CD1c-positive myeloid dendritic cell (primary cell): ENCODE results near the gene PRDM10.
"Not testable (repeated sequence)": the region's sequence is repeated elsewhere in the genome, so short reads cannot be mapped to it uniquely, and the experiment has no call there.

ENCODE experiments used
- DNase-seq: peaks from one replicate; pipeline ENCODE4 v3.0.0-alpha.2; 2016; ENCODE audit errors: extremely low spot score

The PRDM10 gene

GRCh38 chr11:130002352-130002845 is at the start of gene PRDM10:
Gene PRDM10, minus strand, starts transcription at chr11:130002835. Its CDS starts 41,871 bp downstream, at chr11:129960964.
- peak; percentile 91 for DNase-seq

DNA sequence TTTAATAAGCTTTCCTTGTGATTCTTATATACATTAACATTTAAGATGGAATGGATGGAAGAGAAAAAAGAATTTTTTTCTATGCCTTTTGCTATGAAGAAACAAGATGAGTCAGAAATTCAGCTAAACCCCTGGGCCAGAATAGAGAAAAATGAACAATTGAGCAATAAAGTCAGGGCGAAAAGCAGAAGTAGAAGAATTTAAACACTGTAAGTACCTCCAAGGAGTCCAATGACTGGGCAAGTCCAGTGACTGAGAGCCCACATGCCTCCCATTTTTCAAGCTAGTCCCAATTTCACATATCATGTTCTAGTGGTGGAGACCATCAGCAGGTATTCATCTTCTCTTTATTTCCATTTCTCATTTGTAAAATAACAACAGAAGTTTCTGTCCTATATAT is 48.4 kb upstream of the PRDM10 start:
- DNase-seq: peak; percentile 89

GRCh38 chr11:130050257-130050656 is 47.6 kb upstream of the PRDM10 start:
- peak; percentile 90 for DNase-seq

DNA sequence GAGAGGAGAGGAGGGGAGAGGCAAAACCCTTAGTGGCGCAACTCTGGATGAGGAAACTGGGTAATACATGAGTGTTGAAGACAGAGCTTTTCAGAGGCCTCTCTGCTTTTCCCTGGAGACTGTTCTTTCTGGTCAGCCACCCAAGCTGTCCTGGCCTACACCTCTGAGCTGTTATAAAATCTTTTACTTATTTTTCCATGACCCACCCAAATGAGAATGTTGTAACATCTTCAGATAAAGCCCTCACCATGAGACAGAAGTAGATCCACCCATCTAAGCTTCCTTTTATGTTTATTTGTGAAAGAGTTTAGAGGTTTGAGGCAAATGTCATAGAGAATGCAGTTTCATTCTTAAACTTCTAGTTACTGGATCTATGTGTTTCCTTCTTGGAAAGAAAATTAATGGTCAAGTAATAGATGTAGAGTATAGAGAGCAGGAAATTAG is 46.7 kb upstream of the PRDM10 start:
- DNase-seq: peak; percentile 60

- no peak for DNase-seq
Observed at GRCh38 chr11:130047141-130047540, 44.5 kb upstream of the PRDM10 start.

- DNase-seq: peak; percentile 68
Observed at GRCh38 chr11:130043575-130043974, 40.9 kb upstream of the PRDM10 start.

GRCh38 chr11:130042093-130042591 is 39.5 kb upstream of the PRDM10 start:
- peak; percentile 42 for DNase-seq

- no peak for DNase-seq
Observed at GRCh38 chr11:130040281-130040940, 37.8 kb upstream of the PRDM10 start.

- no peak for DNase-seq
Observed at GRCh38 chr11:130037881-130038585, 35.4 kb upstream of the PRDM10 start.

DNA sequence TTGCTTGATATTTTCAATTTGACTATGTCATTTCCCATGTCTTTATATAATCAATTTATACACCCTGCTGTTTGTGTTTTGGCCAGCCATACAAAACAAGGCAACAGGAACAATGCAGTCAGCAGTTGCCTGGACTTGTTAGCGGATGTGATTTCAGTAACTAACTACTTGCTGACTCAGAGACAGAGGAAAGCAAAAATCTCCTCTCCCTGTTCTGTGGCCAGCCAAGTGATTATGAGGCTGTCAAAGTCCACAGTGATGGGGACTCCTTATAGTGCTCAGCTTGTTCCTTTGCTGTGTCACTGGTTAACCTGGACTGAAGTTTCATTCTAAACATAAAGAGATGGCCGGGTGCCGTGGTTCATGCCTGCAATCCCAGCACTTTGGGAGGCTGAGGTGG is 34.4 kb upstream of the PRDM10 start:
- no peak for DNase-seq

DNA sequence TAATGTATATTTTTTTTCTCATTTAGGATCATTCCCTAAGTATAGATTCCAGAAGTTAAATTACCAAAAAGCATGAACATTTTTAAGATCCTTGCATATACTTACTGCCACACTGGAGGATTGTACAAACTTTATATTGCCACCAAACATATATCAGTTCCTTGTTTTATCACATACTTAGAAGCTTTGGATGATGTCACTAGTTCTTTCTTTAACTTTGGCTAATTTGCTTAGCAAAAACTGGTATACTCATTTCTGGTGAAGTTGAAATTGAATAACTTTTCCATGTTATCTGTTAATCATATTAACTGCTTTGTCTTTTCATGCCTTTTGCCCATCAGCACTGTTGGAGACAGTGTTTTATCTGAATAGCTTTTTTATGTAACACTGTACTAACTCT is 31.6 kb upstream of the PRDM10 start:
- DNase-seq: peak; percentile 19

GRCh38 chr11:130032931-130033330 is 30.3 kb upstream of the PRDM10 start:
- no peak for DNase-seq

GRCh38 chr11:130031945-130032344 is 29.3 kb upstream of the PRDM10 start:
- no peak for DNase-seq

GRCh38 chr11:130031056-130031455 is 28.4 kb upstream of the PRDM10 start:
- DNase-seq: no peak

- DNase-seq: no peak
Observed at GRCh38 chr11:130029137-130029536, 26.5 kb upstream of the PRDM10 start.

DNA sequence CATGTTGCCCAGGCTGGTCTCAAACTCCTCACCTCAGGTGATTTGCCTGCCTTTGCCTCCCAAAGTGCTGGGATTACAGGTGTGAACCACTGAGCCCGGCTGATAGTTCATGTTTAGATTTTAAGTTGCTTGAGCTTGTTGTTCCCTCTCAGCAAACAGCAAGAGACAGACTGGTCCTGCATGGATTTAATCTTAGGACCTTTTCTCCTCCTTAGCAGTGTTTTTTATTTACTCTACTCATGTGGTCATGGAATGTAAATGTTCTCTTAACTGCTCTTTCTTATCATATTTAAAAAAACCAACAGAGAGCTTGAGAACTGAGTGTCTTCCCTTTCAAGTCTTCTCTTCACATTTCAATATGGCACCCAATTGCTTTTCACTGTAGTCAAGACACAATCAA is 22.7 kb upstream of the PRDM10 start:
- DNase-seq: no peak

DNA sequence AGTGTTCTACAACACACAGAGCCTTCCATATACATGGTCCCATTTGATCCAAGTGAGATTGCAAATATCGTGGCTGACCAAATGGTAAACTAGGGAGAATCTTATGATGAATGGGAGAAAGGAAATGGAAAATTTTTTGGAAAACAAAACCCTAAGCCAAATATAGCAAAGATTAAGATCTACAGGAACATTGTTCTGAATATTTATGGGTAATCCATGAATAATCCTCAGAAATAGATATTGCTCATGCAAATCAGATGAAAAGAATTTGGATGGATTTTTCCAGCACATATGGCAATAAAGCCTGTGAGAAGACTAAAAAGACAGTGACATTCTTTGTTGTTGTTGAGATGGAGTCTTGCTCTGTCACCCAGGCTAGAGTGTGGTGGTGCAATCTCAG is 21.7 kb upstream of the PRDM10 start:
- DNase-seq: no peak

DNA sequence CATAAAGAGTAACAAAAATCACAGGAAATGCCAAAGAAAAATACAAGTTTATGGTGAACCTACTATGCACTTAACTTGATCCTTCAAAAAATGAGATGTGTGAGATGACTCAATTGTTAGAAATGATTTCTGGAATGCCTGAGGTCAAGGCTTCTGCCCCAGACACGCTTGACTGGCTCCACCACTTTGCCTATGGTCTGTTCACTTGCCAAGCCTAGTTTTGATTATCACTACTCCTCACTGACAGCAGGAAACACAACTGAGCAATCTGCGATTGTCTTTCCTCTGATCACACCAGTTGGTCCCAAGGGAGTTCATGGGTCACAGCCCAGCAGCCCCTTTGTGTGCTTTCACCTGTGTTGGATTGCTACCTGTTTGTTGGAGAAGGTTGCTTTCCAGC is 20.6 kb upstream of the PRDM10 start:
- DNase-seq: no peak

DNA sequence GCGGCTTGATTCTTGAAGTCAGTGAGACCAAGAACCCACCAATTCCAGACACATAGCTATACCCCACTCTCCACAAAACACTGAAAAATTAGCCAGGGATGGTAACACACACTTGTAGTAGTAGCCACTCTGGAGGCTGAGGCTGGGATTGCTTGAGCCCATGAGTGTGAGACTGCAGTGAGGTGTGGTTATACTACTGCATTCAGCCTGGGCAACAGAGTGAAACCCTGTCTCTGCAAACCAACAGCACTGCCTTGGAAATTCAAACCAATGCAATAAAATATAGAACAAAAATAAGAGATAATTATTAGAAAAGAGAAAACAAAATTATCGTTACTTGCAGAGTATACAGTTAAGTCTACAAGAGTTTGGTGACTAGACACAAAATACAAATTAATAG is 20.2 kb upstream of the PRDM10 start:
- DNase-seq: no peak

- DNase-seq: not testable (repeated sequence)
Observed at GRCh38 chr11:130021606-130022005, 19.0 kb upstream of the PRDM10 start.

DNA sequence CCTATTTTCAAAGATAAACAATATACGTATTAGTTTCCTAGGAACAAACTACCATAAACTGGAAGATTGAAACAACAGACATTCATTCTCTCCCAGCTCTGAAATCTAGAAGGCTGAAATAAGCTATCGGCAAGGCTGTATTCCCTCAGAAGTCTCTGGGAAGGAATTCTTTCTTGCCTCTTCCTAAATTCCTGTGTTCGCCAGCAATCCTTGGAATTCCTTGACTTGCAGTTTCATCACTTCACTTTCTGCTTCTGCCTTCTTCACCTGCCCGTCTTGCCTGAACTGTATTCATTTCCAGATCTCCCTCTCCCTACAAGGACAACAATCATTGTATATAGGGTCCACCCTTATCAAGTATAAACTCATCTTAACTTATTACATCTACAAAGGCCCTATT is 17.7 kb upstream of the PRDM10 start:
- DNase-seq: no peak

DNA sequence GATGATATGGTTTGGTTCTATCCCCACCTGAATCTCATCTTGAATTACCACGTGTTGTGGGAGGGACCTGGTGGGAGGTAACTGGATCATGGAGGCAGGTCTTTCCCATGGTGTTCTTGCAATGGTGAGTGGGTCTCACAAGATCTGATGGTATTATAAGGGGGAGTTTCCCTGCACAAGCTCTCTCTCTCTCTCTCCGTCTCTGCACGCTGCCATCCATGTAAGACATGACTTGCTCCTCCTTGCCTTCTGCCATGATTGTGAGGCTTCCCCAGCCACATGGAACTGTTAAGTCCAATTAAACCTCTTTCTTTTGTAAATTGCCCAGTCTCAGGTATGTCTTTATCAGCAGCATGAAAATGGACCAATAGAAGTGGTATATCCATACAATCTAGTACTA is 13.2 kb upstream of the PRDM10 start:
- DNase-seq: not testable (repeated sequence)

DNA sequence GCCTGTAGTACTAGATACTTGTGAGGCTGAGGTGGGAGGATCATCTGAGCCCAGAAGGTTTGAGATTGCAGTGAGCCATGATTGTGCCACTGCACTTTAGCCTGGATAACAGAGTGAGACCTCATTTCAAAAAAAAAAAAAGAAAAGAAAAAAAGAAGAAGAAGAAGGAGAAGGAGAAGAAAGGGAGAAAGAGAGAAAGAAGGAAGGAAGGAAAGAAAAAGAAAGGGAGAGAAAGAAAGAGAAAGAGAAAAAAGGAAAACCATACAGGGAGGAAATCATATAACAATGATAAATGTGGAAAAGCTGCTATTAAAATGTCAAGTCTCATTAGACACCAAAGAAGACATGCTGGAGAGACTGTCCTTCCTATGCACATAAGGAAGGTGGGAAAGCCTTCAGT is 5.7 kb upstream of the PRDM10 start:
- no peak for DNase-seq
